PC-9 (cell line): ENCODE measurements around the gene SMIM9. TPM values are rescaled to one million over a fixed set of nuclear protein-coding genes. Genes with fewer than 3 reads are reported as not detected.
A peak's percentile ranks its signal among the peaks of the same experiment; 100 is the strongest.

Source experiments
- BruUV-seq: library from RNA; stranded (reverse); fragments of 400-500 nt; replicated peaks from 2 replicates; lab custom pipeline; 2021; lab: Mats Ljungman, UMichigan
- CTCF ChIA-PET: fragments of 300-600 bp; sonication (Branson Sonifier 250); formaldehyde crosslinking; loops from one replicate; lab custom pipeline; 2022; ENCODE audit warnings: antibody characterized with exemption; lab: Charles Lee
- POLR2A ChIA-PET: fragments of 300-600 bp; sonication (Branson Sonifier 250); formaldehyde crosslinking; loops from one replicate; lab custom pipeline; 2022; ENCODE audit warnings: antibody characterized with exemption; ENCODE audit not compliant: unreplicated experiment; lab: Charles Lee
- DNase-seq, 2 experiments: peaks; one replicate each; pipeline versions ENCODE4 v3.0.0 to v3.0.0-alpha.2; 2015 to 2022; ENCODE audit warnings: mixed read lengths in 1 of 2
- H2AFZ ChIP-seq: fragments of 200-600 bp; sonication (generic); 2 replicates; pipeline ENCODE4 v1.8.1; 2017; ENCODE audit warnings: antibody characterized with exemption
- H3F3A ChIP-seq: fragments of 200-600 bp; sonication (generic); 2 replicates; pipeline ENCODE4 v1.8.1; 2017; ENCODE audit warnings: antibody characterized with exemption, mild to moderate bottlenecking, low read depth; ENCODE audit not compliant: insufficient read depth
- H3K27ac ChIP-seq: fragments of 200-600 bp; sonication (generic); 2 replicates; pipeline ENCODE4 v1.6.1; 2016; ENCODE audit warnings: mixed run types
- H3K27me3 ChIP-seq: fragments of 200-600 bp; sonication (generic); 2 replicates; pipeline ENCODE4 v1.6.1; 2016; ENCODE audit warnings: low read depth, mixed run types; ENCODE audit not compliant: insufficient read depth
- H3K36me3 ChIP-seq: fragments of 200-600 bp; sonication (generic); 2 replicates; pipeline ENCODE4 v1.6.1; 2016; ENCODE audit warnings: low read depth, mixed run types
- H3K4me1 ChIP-seq: fragments of 200-600 bp; sonication (generic); replicated peaks from 2 replicates; pipeline ENCODE4 v1.6.1; 2016; ENCODE audit warnings: mixed run types; ENCODE audit not compliant: insufficient read depth
- H3K4me2 ChIP-seq: fragments of 200-600 bp; sonication (generic); 2 replicates; pipeline ENCODE4 v1.6.1; 2017; ENCODE audit warnings: mixed run types
- H3K4me3 ChIP-seq: fragments of 200-600 bp; sonication (generic); 2 replicates; pipeline ENCODE4 v1.6.1; 2016; ENCODE audit warnings: mixed run types
- H3K79me2 ChIP-seq: fragments of 200-600 bp; sonication (generic); 2 replicates; pipeline ENCODE4 v1.6.1; 2017; ENCODE audit warnings: low read depth, mixed run types
- H3K9me2 ChIP-seq: fragments of 200-600 bp; sonication (generic); 2 replicates; pipeline ENCODE4 v1.8.1; 2017; ENCODE audit warnings: mild to moderate bottlenecking; ENCODE audit not compliant: insufficient read depth
- H3K9me3 ChIP-seq: fragments of 200-600 bp; sonication (generic); 2 replicates; pipeline ENCODE4 v1.8.1; 2016; ENCODE audit warnings: low read depth; ENCODE audit not compliant: insufficient read depth
- H4K20me1 ChIP-seq: fragments of 200-600 bp; sonication (generic); 2 replicates; pipeline ENCODE4 v1.8.1; 2017; ENCODE audit not compliant: insufficient read depth
- EZH2 ChIP-seq: fragments of 200-600 bp; sonication (generic); IDR thresholded peaks from 2 replicates; pipeline ENCODE4 v1.8.0; 2017; ENCODE audit warnings: antibody characterized with exemption, low read depth
- intact Hi-C: fragments of 100-400 bp; cut with micrococcal nuclease; formaldehyde crosslinking; loops from one replicate; pipeline ENCODE4 v1.10.0; 2022; ENCODE audit not compliant: unreplicated experiment
- total RNA-seq: library from RNA; stranded (reverse); gene quantifications from 2 replicates; pipeline ENCODE4 v1.2.3, GENCODE V29; 2021
- TF ChIP-seq, protein P1 (sequence below): fragments of 200-600 bp; sonication (generic); conservative IDR thresholded peaks from 2 replicates; pipeline ENCODE4 v1.6.1; 2017; ENCODE audit warnings: mixed run types, antibody characterized with exemption, mild to moderate bottlenecking, moderate library complexity

The SMIM9 gene
- total RNA-seq, 1 experiment from 2014 or later, result not detected

DNA sequence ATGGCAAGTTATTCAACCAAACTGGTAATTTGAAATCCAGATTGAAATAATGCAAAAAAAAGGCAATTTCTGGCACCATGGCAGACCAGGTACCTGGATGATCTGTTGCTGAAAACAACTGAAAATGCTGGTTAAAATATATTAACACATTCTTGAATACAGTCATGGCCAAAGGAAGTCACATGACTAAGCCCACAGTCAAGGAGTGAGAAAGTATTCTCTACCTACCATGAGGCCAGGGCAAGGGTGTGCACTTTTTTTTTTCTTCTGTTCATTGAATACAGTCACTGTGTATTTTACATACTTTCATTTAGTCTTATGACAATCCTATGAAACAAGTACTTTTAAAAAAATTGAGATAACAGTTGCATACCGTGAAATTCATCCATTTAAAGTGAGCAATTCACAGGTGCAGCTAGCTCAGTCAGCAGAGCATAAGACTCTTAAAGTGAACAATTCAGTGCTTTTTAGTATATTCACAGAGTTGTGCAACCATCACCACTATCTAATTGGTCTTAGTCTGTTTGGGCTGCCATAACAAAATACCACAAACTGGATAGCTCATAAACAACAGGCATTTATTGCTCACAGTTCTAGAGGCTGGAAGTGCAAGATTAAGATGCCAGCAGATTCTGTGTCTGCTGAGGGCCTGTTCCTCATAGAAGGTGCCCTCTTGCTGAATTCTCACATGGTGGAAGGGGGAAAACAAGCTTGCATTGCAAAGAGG lies 24.4 kb downstream of the SMIM9 start:
- BruUV-seq, result no TSS peak
- H2AFZ ChIP-seq, result no peak overlapping the region
- DNase-seq, result no peak
- H3K9me3 ChIP-seq, result no peaks in the 10 kb centered on the region
- ChIA-PET CTCF (no interaction called here), POLR2A (no interaction called here)
- H3K27me3 ChIP-seq, result peaks cover 3% of the 10 kb centered on the region; the same call in 1 of the 2 replicates
- H3K4me2 ChIP-seq, result no peak overlapping the region
- H4K20me1 ChIP-seq, result no peaks in the 10 kb centered on the region
- no peak overlapping the region for H3K27ac ChIP-seq
- no peaks in the 10 kb centered on the region for H3K79me2 ChIP-seq
- H3K36me3 ChIP-seq, result no peaks in the 10 kb centered on the region
- H3K4me3 ChIP-seq, result no peak overlapping the region
- H3F3A ChIP-seq, result peaks cover 4% of the 10 kb centered on the region; the same call in 1 of the 2 replicates
- no peaks in the 10 kb centered on the region for H3K9me2 ChIP-seq
- TF ChIP-seq, protein P1, sequence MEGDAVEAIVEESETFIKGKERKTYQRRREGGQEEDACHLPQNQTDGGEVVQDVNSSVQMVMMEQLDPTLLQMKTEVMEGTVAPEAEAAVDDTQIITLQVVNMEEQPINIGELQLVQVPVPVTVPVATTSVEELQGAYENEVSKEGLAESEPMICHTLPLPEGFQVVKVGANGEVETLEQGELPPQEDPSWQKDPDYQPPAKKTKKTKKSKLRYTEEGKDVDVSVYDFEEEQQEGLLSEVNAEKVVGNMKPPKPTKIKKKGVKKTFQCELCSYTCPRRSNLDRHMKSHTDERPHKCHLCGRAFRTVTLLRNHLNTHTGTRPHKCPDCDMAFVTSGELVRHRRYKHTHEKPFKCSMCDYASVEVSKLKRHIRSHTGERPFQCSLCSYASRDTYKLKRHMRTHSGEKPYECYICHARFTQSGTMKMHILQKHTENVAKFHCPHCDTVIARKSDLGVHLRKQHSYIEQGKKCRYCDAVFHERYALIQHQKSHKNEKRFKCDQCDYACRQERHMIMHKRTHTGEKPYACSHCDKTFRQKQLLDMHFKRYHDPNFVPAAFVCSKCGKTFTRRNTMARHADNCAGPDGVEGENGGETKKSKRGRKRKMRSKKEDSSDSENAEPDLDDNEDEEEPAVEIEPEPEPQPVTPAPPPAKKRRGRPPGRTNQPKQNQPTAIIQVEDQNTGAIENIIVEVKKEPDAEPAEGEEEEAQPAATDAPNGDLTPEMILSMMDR, result no peak
- TF ChIP-seq EZH2, result no peak
- no peaks in the 10 kb centered on the region for H3K4me1 ChIP-seq
- intact Hi-C loops, result no loop called here

DNA sequence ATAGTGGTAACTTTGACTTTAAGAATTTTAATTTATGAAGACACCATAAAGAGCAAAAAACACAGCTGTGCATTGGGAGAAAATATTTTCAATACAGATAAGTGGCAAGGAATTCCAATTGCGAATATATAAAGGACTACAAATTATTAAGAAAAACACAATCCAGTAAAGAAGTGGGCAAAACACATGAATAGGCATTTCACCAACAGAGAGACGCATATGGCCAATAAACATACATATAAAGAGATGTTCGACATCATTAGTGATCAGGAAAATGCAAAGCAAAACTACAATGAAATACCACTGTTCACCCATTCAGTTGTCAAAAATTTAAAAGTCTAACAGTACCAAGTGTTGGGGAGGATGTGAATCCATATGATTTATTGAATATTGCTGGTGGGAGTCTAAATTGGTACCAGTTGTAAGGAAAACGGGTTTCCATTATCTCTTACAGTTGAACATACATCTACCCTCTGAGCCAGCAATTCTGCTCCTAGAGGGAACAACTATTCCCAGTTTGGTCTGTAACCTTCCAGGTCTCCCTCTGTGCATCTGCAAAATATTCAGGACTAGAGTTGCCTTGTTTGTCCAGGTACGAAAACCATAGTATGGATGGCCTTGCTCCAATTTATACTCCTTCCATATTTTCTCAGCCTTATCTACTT lies 27.5 kb downstream of the SMIM9 start:
- no TSS peak for BruUV-seq
- no peaks in the 10 kb centered on the region for H3K9me2 ChIP-seq
- peaks cover 6% of the 10 kb centered on the region; the same call in 1 of the 2 replicates for H3F3A ChIP-seq
- POLR2A ChIA-PET, result no interaction called here
- no peaks in the 10 kb centered on the region for H3K9me3 ChIP-seq
- no peaks in the 10 kb centered on the region for H3K79me2 ChIP-seq
- no peak overlapping the region for H2AFZ ChIP-seq
- H3K4me3 ChIP-seq, result no peak overlapping the region
- H3K27ac ChIP-seq, result no peak overlapping the region
- CTCF ChIA-PET, result no interaction called here
- no peak overlapping the region for H3K4me2 ChIP-seq
- DNase-seq, result no peak
- no peaks in the 10 kb centered on the region for H3K4me1 ChIP-seq
- no peaks in the 10 kb centered on the region for H3K36me3 ChIP-seq
- TF ChIP-seq, protein P1, result no peak
- TF ChIP-seq EZH2, result no peak
- intact Hi-C loops, result no loop called here
- peaks cover 3% of the 10 kb centered on the region; the same call in 1 of the 2 replicates for H3K27me3 ChIP-seq
- H4K20me1 ChIP-seq, result no peaks in the 10 kb centered on the region

DNA sequence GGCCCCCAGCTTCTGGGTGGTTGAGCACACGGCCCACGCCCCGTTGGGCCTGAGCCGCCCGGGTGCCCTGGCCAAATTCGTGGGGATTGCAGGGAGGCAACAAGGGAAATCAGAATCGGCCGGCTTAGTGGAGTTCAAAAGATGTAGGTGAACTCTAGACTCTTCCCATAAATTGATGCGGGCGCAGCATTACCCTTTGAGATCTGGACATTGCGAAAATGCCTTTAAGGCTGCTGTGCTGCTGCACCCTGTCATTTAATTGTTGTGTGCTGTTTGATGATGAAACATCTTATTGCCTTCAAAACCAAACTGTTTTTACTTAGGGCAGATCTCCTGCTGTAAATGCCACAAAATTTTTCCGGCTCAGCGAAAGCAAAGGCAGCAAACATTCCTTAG lies 28.8 kb downstream of the SMIM9 start:
- CTCF ChIA-PET, result no interaction called here

More for the DNA sequence above, 28.8 kb downstream of the SMIM9 start:
- Histone ChIP-seq H3K27ac (no peak overlapping the region), H2AFZ (peak overlapping the region; percentile 77), H3K79me2 (no peaks in the 10 kb centered on the region), H3F3A (peaks cover 6% of the 10 kb centered on the region; the same call in 1 of the 2 replicates), H3K36me3 (no peaks in the 10 kb centered on the region), H3K27me3 (peaks cover 3% of the 10 kb centered on the region; the same call in 1 of the 2 replicates), H3K4me3 (peak overlapping the region; percentile 54), H3K4me2 (peak overlapping the region; percentile 82), H3K9me3 (no peaks in the 10 kb centered on the region), H3K4me1 (no peaks in the 10 kb centered on the region), H4K20me1 (no peaks in the 10 kb centered on the region), H3K9me2 (no peaks in the 10 kb centered on the region)
- DNase-seq, result no peak
- BruUV-seq, result no TSS peak
- intact Hi-C loops, result loop anchor here (2.0 kb wide), 1 partner anchor 43 kb away; the partner anchor contains the start of gene DKC1
- POLR2A ChIA-PET, result interaction anchor here (0.7 kb wide), 2 partner anchors 42 to 738 kb away, joined by 3 to 6 read pairs; no protein-coding TSS in a partner anchor
- no peak for TF ChIP-seq EZH2
- TF ChIP-seq, protein P1, result no peak
